HFFc6 (cell line): ENCODE measurements around the gene CRTC2. TPM values are rescaled to one million over a fixed set of nuclear protein-coding genes. Genes with fewer than 3 reads are reported as not detected.

Source experiments
- DNase-seq: peaks from one replicate; pipeline ENCODE4 v3.0.0-alpha.2; 2018
- H3K27ac Mint-ChIP-seq: 2 replicates; pipeline ENCODE4 v1.8.0; 2020; ENCODE audit warnings: mild to moderate bottlenecking, mixed read lengths
- H3K27me3 Mint-ChIP-seq: 2 replicates; pipeline ENCODE4 v1.8.0; 2021; ENCODE audit warnings: mild to moderate bottlenecking, moderate library complexity, mixed read lengths; ENCODE audit not compliant: insufficient read depth
- H3K36me3 Mint-ChIP-seq: 2 replicates; pipeline ENCODE4 v1.8.0; 2021; ENCODE audit warnings: low read depth, mixed read lengths
- H3K4me1 Mint-ChIP-seq: 2 replicates; pipeline ENCODE4 v1.8.0; 2020; ENCODE audit warnings: low read depth, mixed read lengths
- H3K4me3 Mint-ChIP-seq: 2 replicates; pipeline ENCODE4 v1.8.0; 2020; ENCODE audit warnings: mild to moderate bottlenecking, moderate library complexity, mixed read lengths
- H3K9me3 Mint-ChIP-seq: 2 replicates; pipeline ENCODE4 v1.8.0; 2020; ENCODE audit warnings: mild to moderate bottlenecking, mixed read lengths
- total RNA-seq, 6 experiments: library from RNA; stranded (reverse); fragmentation: NEBNext Ultra II Directional; extraction: Animal tissue kit (Norgen Biotek cat#: 25700); gene quantifications; 2 replicates in 1 of 6; 3 replicates in 5 of 6; pipeline ENCODE4 v1.2.3, GENCODE V29; 2021
- TF ChIP-seq, protein P1 (sequence below): fragments of 200-600 bp; sonication (generic); IDR thresholded peaks from 2 replicates; pipeline ENCODE4 v1.5.0; 2021; ENCODE audit warnings: antibody characterized with exemption, mild to moderate bottlenecking

Gene CRTC2
- total RNA-seq, 6 experiments from 2014 or later: 22.3 to 31.3 (median 29.1) TPM

DNA sequence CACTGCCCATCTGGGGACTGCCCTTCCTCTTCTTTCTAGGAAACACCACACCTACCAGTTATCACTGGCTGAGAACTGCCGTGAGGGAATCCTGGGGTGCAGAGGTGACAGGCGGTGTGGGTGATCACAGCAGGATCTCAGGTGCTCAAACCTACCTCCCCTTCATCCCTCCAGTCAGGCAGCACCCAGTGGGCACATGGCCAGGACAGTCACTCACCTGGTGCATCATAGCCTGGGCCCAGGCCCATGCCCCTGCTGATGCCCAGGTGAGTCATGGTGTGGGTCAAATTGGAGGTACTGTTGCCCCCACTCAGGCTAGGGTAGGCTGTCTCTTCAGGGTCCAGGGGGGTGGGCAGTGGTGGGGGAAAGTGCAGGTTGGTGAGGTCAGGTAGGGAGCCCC is 6.6 kb downstream of the CRTC2 start:
- Mint-ChIP-seq H3K4me3 (no peak overlapping the region), H3K4me1 (peaks cover 23% of the 10 kb centered on the region), H3K27me3 (peaks cover 2% of the 10 kb centered on the region; the same call in 1 of the 2 replicates), H3K27ac (no peak overlapping the region; the same call in 1 of the 2 replicates), H3K9me3 (no peaks in the 10 kb centered on the region), H3K36me3 (peaks cover 12% of the 10 kb centered on the region; the same call in 1 of the 2 replicates)
- no peak for DNase-seq
- TF ChIP-seq, protein P1, sequence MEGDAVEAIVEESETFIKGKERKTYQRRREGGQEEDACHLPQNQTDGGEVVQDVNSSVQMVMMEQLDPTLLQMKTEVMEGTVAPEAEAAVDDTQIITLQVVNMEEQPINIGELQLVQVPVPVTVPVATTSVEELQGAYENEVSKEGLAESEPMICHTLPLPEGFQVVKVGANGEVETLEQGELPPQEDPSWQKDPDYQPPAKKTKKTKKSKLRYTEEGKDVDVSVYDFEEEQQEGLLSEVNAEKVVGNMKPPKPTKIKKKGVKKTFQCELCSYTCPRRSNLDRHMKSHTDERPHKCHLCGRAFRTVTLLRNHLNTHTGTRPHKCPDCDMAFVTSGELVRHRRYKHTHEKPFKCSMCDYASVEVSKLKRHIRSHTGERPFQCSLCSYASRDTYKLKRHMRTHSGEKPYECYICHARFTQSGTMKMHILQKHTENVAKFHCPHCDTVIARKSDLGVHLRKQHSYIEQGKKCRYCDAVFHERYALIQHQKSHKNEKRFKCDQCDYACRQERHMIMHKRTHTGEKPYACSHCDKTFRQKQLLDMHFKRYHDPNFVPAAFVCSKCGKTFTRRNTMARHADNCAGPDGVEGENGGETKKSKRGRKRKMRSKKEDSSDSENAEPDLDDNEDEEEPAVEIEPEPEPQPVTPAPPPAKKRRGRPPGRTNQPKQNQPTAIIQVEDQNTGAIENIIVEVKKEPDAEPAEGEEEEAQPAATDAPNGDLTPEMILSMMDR: no peak

DNA sequence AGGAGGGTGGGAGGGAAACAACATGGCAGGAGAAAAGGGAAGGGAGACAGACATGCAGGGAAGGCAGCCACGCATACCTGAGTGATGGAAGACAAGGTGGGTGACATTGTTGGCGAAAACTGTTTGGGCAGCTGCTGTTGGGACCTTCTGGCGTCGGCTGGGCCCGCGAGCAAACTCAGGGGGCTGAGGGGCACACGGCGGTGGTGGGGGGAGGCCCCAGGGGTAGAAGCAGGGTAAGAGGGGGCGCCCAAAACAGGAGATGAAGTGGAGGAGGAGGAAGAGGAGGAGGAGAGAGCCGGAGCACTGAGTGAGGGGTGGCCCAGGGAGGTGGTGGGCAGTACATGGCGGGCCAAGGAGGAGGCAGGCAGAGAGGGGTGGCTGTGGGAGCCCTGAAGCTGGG is 7.2 kb downstream of the CRTC2 start:
- Mint-ChIP-seq H3K36me3 (peaks cover 12% of the 10 kb centered on the region; the same call in 1 of the 2 replicates), H3K9me3 (no peaks in the 10 kb centered on the region), H3K27ac (no peak overlapping the region), H3K4me3 (no peak overlapping the region), H3K4me1 (peaks cover 19% of the 10 kb centered on the region), H3K27me3 (peaks cover 2% of the 10 kb centered on the region; the same call in 1 of the 2 replicates)
- no peak for DNase-seq
- TF ChIP-seq, protein P1: no peak

DNA sequence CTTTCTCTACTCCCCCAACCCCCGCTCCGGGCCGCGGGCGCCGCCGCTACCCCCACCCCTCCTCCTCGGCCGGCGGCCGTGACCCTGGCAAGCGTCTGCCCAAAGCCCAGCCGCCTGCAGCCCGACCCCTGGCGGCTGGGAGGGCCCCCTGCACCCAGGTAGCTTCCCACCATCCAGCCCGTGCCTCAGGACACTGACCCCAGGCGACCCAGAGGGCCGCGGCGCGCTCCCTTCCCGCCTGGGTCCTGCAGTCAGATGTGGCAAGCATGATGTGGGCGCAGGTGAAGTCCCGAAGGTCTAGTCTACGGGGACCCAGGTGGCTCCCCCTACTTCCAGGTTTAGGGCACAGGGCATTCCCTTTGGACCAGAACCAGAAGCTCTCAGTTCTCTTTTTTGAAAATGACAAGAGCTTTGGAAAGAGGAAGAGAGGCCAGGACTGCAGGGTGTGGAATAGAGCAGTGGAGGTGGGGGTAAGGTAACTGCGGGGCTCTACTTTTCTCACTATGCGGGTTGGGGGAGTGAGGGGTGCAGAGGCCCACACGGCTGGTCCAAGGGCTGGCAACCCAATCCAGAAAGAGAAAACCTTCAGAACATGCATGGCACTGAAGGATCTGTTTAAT is 11.7 kb downstream of the CRTC2 start, which contains the start of gene DENND4B:
DENND4B (minus strand) TSS at position 97 of the 620 bp plus-strand sequence. CDS start 2,344 bp downstream, outside the sequence.
- Mint-ChIP-seq H3K9me3 (no peaks in the 10 kb centered on the region), H3K27ac (peak within 1 kb of the TSS; percentile 81), H3K27me3 (peaks cover 2% of the 10 kb centered on the region), H3K4me3 (peak within 1 kb of the TSS; percentile 90), H3K36me3 (peaks cover 12% of the 10 kb centered on the region; the same call in 1 of the 2 replicates), H3K4me1 (peaks cover 21% of the 10 kb centered on the region)
- peak; percentile 54 for DNase-seq
- TF ChIP-seq, protein P1: peak; percentile 97

DNA sequence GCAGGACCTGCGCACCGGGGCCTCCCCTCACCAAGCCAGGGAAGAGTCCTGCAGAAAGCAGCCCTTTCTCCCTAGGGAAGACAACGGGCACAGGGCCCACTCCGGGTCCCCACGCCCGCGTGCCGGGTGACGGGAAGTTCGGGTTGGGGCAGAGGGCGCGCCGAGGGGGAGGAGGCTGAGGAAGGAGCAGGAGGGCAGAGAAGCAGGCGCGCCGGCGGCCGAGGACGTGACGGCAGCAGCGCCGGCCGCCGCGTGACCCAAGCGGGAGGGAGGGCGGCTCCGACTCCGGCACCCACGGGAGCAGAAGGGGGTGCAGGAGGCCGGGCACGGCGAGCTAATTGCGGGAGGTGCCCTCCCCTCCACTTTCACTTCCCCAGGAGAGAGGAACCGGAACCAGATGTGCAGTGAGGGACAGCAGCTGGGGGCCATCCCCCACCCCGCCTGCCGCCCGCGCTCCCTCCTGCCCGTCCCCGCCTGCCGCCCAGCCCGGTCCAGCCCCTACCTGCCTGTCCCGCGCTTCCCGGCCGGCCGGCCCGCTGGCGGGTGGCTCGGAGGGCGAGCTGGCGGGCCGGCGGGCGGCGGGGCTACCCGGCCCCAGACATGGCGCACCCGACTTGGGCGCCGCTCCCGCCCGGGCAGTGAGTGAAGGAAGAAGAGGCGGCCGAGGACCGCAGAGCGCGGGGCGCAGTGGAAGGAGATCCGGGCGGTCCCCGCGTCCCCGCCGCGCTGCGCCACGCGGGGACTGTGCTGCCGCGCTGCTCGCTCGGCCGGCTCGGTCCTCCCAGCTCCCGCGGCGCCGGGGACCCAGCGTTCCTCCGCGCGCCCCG is 12.4 kb downstream of the CRTC2 start:
- Mint-ChIP-seq H3K4me3 (peak overlapping the region; percentile 90), H3K9me3 (no peaks in the 10 kb centered on the region), H3K36me3 (peaks cover 11% of the 10 kb centered on the region; the same call in 1 of the 2 replicates), H3K4me1 (peaks cover 21% of the 10 kb centered on the region), H3K27me3 (peaks cover 2% of the 10 kb centered on the region), H3K27ac (peak overlapping the region; percentile 81)
- TF ChIP-seq, protein P1: no peak
- peak; percentile 43 for DNase-seq

DNA sequence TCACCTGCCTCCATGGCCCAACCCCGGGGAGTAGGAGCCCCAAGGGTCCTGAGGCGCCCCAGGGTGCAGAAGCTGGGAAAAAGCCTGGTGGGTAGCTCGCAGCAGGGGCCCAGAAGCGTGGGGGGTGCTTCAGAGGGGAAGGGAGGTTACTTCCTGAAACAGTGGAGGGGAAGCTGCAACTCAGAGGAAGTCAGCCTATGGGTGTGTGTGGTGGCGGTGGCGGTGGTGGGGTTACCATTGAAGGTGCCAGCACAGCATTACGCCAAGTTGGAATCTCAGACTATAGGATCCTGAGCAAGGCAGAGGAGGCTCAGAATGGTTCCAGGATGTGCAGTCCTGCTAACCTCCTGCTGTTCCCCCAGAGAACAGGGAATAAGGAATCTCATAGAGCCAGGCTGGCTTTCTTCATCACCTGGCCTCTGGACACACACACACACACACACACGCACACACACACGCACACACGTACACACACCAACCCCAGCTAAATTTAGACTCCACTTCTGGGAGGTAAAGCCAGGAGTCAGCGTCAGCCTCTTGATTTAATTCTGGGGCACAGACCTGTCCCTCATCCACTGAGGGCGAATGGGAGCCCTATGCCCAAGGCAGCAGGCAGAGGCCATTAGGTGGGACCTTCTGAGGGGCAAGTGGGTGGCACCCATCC is 13.1 kb downstream of the CRTC2 start:
- Mint-ChIP-seq H3K4me3 (peak overlapping the region; percentile 90), H3K27me3 (peaks cover 4% of the 10 kb centered on the region), H3K36me3 (peaks cover 8% of the 10 kb centered on the region), H3K4me1 (peaks cover 21% of the 10 kb centered on the region), H3K27ac (peak overlapping the region; percentile 81), H3K9me3 (no peaks in the 10 kb centered on the region)
- TF ChIP-seq, protein P1: no peak
- peak; percentile 58 for DNase-seq
